ENCODE measurements around the gene SKAP1.

The SKAP1 gene

GRCh38 chr17:48151220-48151619 is 278.8 kb downstream of the SKAP1 start:
- Mint-ChIP-seq H3K27ac (no peak overlapping the region), H3K9me3 (no peaks in the 10 kb centered on the region), H3K4me3 (no peak overlapping the region), H3K4me1 (no peaks in the 10 kb centered on the region), H3K27me3 (no peaks in the 10 kb centered on the region)
- ATAC-seq (no peak), DNase-seq (no peak)

GRCh38 chr17:48150597-48151001 is 279.4 kb downstream of the SKAP1 start:
- Mint-ChIP-seq H3K4me1 (no peaks in the 10 kb centered on the region), H3K4me3 (no peak overlapping the region), H3K9me3 (no peaks in the 10 kb centered on the region), H3K27ac (peak overlapping the region in 1 of 2 donors; percentile 14), H3K27me3 (no peaks in the 10 kb centered on the region)
- DNase-seq = no peak
- no peak for ATAC-seq

GRCh38 chr17:48149787-48150463 is 280.1 kb downstream of the SKAP1 start:
- no peak overlapping the region for H3K4me3 Mint-ChIP-seq
- H3K27ac Mint-ChIP-seq = no peak overlapping the region
- H3K27me3 Mint-ChIP-seq = no peaks in the 10 kb centered on the region

GRCh38 chr17:48148854-48149786 is 280.9 kb downstream of the SKAP1 start:
- DNase-seq = no peak
- Mint-ChIP-seq H3K9me3 (no peaks in the 10 kb centered on the region), H3K27ac (no peak overlapping the region), H3K4me1 (no peaks in the 10 kb centered on the region), H3K4me3 (no peak overlapping the region), H3K27me3 (no peaks in the 10 kb centered on the region)
- ATAC-seq = no peak

More at GRCh38 chr17:48149787-48150463, 280.1 kb downstream of the SKAP1 start:
- ATAC-seq (no peak), DNase-seq (no peak)
- H3K9me3 Mint-ChIP-seq = no peaks in the 10 kb centered on the region
- H3K4me1 Mint-ChIP-seq = no peaks in the 10 kb centered on the region

GRCh38 chr17:48148029-48148770 is 281.8 kb downstream of the SKAP1 start:
- no peak overlapping the region for H3K27ac Mint-ChIP-seq

GRCh38 chr17:48144976-48145798 is 284.8 kb downstream of the SKAP1 start:
- Mint-ChIP-seq H3K27me3 (no peaks in the 10 kb centered on the region), H3K9me3 (no peaks in the 10 kb centered on the region), H3K27ac (no peak overlapping the region), H3K4me3 (no peak overlapping the region), H3K4me1 (peaks cover 11% of the 10 kb centered on the region)
- ATAC-seq (no peak), DNase-seq (no peak)

More at GRCh38 chr17:48148029-48148770, 281.8 kb downstream of the SKAP1 start:
- DNase-seq (no peak), ATAC-seq (no peak)
- Mint-ChIP-seq H3K4me1 (no peaks in the 10 kb centered on the region), H3K9me3 (no peaks in the 10 kb centered on the region), H3K4me3 (no peak overlapping the region), H3K27me3 (no peaks in the 10 kb centered on the region)

GRCh38 chr17:48144231-48144630 is 285.8 kb downstream of the SKAP1 start:
- Mint-ChIP-seq H3K4me1 (peaks cover 18% of the 10 kb centered on the region), H3K27ac (no peak overlapping the region), H3K27me3 (no peaks in the 10 kb centered on the region), H3K4me3 (no peak overlapping the region), H3K9me3 (no peaks in the 10 kb centered on the region)
- DNase-seq (no peak), ATAC-seq (no peak)

- H3K9me3 Mint-ChIP-seq = no peaks in the 10 kb centered on the region
- H3K27me3 Mint-ChIP-seq = no peaks in the 10 kb centered on the region
- DNase-seq (no peak), ATAC-seq (no peak)
- no peak overlapping the region for H3K4me3 Mint-ChIP-seq
- peaks cover 18% of the 10 kb centered on the region for H3K4me1 Mint-ChIP-seq
- H3K27ac Mint-ChIP-seq = no peak overlapping the region
Observed at GRCh38 chr17:48143629-48144028, 286.4 kb downstream of the SKAP1 start.

GRCh38 chr17:48139944-48140343 is 290.1 kb downstream of the SKAP1 start:
- ATAC-seq = no peak
- no peaks in the 10 kb centered on the region for H3K9me3 Mint-ChIP-seq
- no peaks in the 10 kb centered on the region for H3K27me3 Mint-ChIP-seq
- peaks cover 18% of the 10 kb centered on the region for H3K4me1 Mint-ChIP-seq
- H3K27ac Mint-ChIP-seq = peak overlapping the region in 1 of 2 donors; percentile 29
- DNase-seq = no peak
- no peak overlapping the region for H3K4me3 Mint-ChIP-seq

GRCh38 chr17:48137656-48138055 is 292.4 kb downstream of the SKAP1 start:
- Mint-ChIP-seq H3K27ac (peak overlapping the region in 1 of 2 donors; percentile 10), H3K4me3 (no peak overlapping the region), H3K27me3 (no peaks in the 10 kb centered on the region), H3K4me1 (peaks cover 18% of the 10 kb centered on the region), H3K9me3 (no peaks in the 10 kb centered on the region)
- DNase-seq (no peak), ATAC-seq (no peak)

- ATAC-seq (no peak), DNase-seq (no peak)
- no peak overlapping the region for H3K4me3 Mint-ChIP-seq
- no peaks in the 10 kb centered on the region for H3K27me3 Mint-ChIP-seq
- no peaks in the 10 kb centered on the region for H3K9me3 Mint-ChIP-seq
- H3K27ac Mint-ChIP-seq = peak overlapping the region in 1 of 2 donors; percentile 16
- peaks cover 5% of the 10 kb centered on the region for H3K4me1 Mint-ChIP-seq
Observed at GRCh38 chr17:48134912-48135480, 295.0 kb downstream of the SKAP1 start.

- ATAC-seq = no peak
- Mint-ChIP-seq H3K4me1 (no peaks in the 10 kb centered on the region), H3K27me3 (no peaks in the 10 kb centered on the region), H3K27ac (peak overlapping the region in 1 of 2 donors; percentile 85), H3K4me3 (no peak overlapping the region), H3K9me3 (no peaks in the 10 kb centered on the region)
- DNase-seq = no peak
Observed at GRCh38 chr17:48132385-48132784, 297.6 kb downstream of the SKAP1 start.

- no peak overlapping the region for H3K4me3 Mint-ChIP-seq
- H3K27ac Mint-ChIP-seq = peak overlapping the region in 1 of 2 donors; percentile 60
- H3K9me3 Mint-ChIP-seq = no peaks in the 10 kb centered on the region
- ATAC-seq (peak; percentile 80), DNase-seq (peak; percentile 31 to 48)
- no peaks in the 10 kb centered on the region for H3K27me3 Mint-ChIP-seq
- no peaks in the 10 kb centered on the region for H3K4me1 Mint-ChIP-seq
Observed at GRCh38 chr17:48131216-48131824, 298.7 kb downstream of the SKAP1 start.

GRCh38 chr17:48129981-48130380 is 300.0 kb downstream of the SKAP1 start:
- H3K27me3 Mint-ChIP-seq = no peaks in the 10 kb centered on the region

More at GRCh38 chr17:48129981-48130380, 300.0 kb downstream of the SKAP1 start:
- ATAC-seq (no peak), DNase-seq (no peak)
- Mint-ChIP-seq H3K27ac (no peak overlapping the region), H3K4me3 (no peak overlapping the region), H3K9me3 (no peaks in the 10 kb centered on the region), H3K4me1 (no peaks in the 10 kb centered on the region)
